ENCODE measurements around the gene CA10.

DNA sequence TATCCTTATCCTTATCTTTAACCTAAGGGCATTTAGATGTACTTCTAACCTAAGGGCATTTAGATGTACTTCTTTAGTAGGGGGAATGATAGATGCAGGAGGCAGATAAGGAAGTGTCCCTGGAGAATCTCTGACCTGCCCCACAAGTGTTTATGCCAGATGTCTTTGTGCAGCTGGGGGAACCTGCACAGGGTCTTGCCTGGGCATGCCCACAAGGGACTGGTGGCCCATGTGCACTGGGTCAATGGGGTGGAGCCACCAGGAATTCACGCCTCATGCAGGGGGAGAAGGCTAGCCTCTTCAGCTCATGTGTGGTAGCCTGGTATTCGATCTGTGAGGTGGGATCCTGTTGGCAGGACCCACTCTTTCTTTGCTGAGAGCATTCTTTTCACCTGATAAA lies 38.0 kb downstream of the CA10 start:
- TF ChIP-seq EZH2 (IDR thresholded peaks at IDR 0.05; ENCODE audit: insufficient read depth, poor library complexity, severe bottlenecking) (no peak), EZH2phosphoT487 (IDR thresholded peaks at IDR 0.05; ENCODE audit: insufficient read depth, low read depth) (no peak)
